ENCODE measurements around the gene BAIAP2L2. TPM values are rescaled to one million over a fixed set of nuclear protein-coding genes. Genes with fewer than 3 reads are reported as not detected.

The BAIAP2L2 gene
- total RNA-seq, 4 donors from 2014 or later: 0.59 to 1.7 TPM; not detected in 2

DNA sequence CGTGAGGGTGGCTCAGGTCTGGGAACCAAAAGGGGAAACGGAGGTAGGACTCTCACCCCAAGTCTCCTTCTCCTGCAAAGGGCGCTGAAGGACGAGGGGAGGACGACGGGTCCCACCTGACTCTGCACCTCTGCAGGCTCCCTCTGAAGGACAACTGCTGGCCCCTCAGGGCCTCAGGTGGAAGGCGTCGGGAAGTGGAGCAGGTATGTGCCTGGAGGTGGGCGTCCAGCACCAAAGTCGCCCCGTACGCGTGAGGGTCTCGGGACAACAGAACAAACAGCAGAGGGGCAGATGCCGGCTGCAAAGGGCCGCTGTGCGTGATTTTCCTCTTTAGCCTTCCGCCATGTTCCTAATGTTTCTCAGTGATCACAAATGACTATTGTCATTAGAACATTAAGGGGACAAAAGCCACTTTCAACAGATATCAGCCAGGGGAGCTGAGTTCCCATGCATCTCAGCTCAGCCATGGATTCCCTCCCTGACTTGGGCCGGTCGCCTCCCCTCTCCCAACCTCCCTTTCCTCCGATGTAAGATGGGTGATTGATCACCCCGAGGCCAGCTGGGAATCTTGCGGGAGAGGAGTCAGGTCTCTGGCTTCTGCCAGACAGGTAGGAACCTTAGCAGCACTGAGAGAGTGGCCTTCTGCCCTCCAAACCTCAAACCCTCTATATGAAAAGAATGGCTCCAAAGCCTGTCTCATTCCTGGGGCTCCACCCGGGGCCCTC, 27.3 kb downstream of the BAIAP2L2 start:
- Histone ChIP-seq H3K36me3 (no peaks in the 10 kb centered on the region), H3K4me1 (peaks cover 0 to 15% of the 10 kb centered on the region in 2 donors), H3K4me3 (no peak overlapping the region), H3K9me3 (no peaks in the 10 kb centered on the region), H3K27ac (no peak overlapping the region), H3K27me3 (peaks cover 9 to 11% of the 10 kb centered on the region in 2 donors)
- no peak for DNase-seq
- no peak for TF ChIP-seq POLR2A (IDR thresholded peaks at IDR 0.05)
- TF ChIP-seq, protein P1, sequence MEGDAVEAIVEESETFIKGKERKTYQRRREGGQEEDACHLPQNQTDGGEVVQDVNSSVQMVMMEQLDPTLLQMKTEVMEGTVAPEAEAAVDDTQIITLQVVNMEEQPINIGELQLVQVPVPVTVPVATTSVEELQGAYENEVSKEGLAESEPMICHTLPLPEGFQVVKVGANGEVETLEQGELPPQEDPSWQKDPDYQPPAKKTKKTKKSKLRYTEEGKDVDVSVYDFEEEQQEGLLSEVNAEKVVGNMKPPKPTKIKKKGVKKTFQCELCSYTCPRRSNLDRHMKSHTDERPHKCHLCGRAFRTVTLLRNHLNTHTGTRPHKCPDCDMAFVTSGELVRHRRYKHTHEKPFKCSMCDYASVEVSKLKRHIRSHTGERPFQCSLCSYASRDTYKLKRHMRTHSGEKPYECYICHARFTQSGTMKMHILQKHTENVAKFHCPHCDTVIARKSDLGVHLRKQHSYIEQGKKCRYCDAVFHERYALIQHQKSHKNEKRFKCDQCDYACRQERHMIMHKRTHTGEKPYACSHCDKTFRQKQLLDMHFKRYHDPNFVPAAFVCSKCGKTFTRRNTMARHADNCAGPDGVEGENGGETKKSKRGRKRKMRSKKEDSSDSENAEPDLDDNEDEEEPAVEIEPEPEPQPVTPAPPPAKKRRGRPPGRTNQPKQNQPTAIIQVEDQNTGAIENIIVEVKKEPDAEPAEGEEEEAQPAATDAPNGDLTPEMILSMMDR (IDR thresholded peaks at IDR 0.05): no peak
- intact Hi-C loops (cut with DNase I; ENCODE audit: low total_unique reads): no loop called here

DNA sequence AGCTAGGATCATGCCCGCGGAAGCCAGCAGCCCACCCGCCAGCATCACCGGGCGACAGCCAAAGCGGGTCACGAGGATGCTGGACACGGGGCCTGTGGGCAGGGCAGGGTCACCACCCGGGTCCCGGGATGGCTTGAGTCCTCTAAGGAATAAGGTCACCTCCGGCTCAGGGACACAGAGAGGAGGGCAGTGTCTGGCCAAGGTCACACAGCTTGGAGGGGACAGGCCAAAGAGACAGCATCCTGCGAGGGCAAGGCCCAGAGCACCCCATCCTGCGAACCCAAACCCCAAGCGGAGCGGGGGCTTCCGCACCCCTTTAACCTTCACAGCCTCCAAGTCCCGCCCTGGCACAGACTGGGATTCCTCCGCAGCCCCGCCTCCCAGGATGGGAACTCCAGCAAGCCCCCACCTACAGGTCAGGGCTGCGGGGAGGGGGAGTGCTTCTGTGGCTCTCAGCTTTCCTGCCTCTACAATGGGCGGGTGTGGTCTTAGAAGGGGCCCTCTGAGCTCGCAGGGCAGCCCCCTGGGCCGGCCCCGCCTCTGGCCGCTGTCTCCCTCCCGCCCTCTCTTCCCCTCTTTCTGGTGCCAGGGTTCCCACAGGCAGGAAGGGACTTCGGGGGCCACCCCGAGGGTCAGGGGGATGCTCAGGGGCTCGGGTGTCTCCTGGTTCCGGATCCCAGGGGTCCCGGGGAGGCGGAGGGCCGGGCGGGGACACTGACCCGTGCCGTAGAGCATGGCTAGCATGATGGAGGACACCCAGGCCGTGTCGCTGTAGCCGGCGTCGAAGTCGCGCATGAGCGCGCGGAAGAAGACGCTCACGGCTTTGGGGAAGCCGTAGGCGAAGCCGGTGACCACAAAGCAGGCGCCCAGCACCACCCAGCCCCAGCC, 28.3 kb downstream of the BAIAP2L2 start:
- H3K27me3 ChIP-seq: peaks cover 8 to 11% of the 10 kb centered on the region in 2 donors

GRCh38 chr22:38081636-38081940, 28.9 kb downstream of the BAIAP2L2 start:
- TF ChIP-seq, protein P1 (IDR thresholded peaks at IDR 0.05): no peak
- TF ChIP-seq POLR2A (IDR thresholded peaks at IDR 0.05): no peak
- intact Hi-C loops (cut with DNase I; ENCODE audit: low total_unique reads): no loop called here
- Histone ChIP-seq H3K27ac (no peak overlapping the region), H3K9me3 (no peaks in the 10 kb centered on the region), H3K27me3 (peaks cover 8 to 11% of the 10 kb centered on the region in 2 donors), H3K36me3 (no peaks in the 10 kb centered on the region), H3K4me3 (peak overlapping the region in 1 of 2 donors; percentile 17), H3K4me1 (peaks cover 0 to 15% of the 10 kb centered on the region in 2 donors)
- DNase-seq: no peak

More for the DNA sequence above, 28.3 kb downstream of the BAIAP2L2 start:
- H3K9me3 ChIP-seq: no peaks in the 10 kb centered on the region
- peaks cover 0 to 15% of the 10 kb centered on the region in 2 donors for H3K4me1 ChIP-seq
- intact Hi-C loops (cut with DNase I; ENCODE audit: low total_unique reads): no loop called here
- TF ChIP-seq, protein P1 (IDR thresholded peaks at IDR 0.05): no peak
- no peak for TF ChIP-seq POLR2A (IDR thresholded peaks at IDR 0.05)
- H3K27ac ChIP-seq: no peak overlapping the region
- DNase-seq: no peak
- no peak overlapping the region for H3K4me3 ChIP-seq
- no peaks in the 10 kb centered on the region for H3K36me3 ChIP-seq

GRCh38 chr22:38080850-38081635, 29.4 kb downstream of the BAIAP2L2 start:
- Histone ChIP-seq H3K36me3 (no peaks in the 10 kb centered on the region), H3K4me3 (peak overlapping the region in 1 of 2 donors; percentile 17), H3K9me3 (no peaks in the 10 kb centered on the region), H3K27ac (no peak overlapping the region), H3K27me3 (peaks cover 8 to 11% of the 10 kb centered on the region in 2 donors), H3K4me1 (peaks cover 0 to 15% of the 10 kb centered on the region in 2 donors)
- TF ChIP-seq POLR2A (IDR thresholded peaks at IDR 0.05): no peak
- TF ChIP-seq, protein P1 (IDR thresholded peaks at IDR 0.05): no peak
- no peak for DNase-seq
- intact Hi-C loops (cut with DNase I; ENCODE audit: low total_unique reads): no loop called here

Data from uterus (tissue), 4 donors.